ENCODE results near the gene MAP4K2.

- TF ChIP-seq EZH2 (IDR thresholded peaks at IDR 0.05; ENCODE audit: borderline replicate concordance, low read length) (no peak), CTCF (conservative IDR thresholded peaks at IDR 0.05 in 1 of 2, IDR thresholded peaks at IDR 0.05 in 1 of 2; ENCODE audit: extremely low read depth in 1 of 2, insufficient read depth in 1 of 2, low read depth in 1 of 2, low read length in 2 of 2) (no peak)
Measured at GRCh38 chr11:64793271-64794160, 9.5 kb downstream of the MAP4K2 start.
